Fibroblast of skin of back (primary cell): ENCODE data around the gene TMEM248.
"Not testable (repeated sequence)": the region's sequence is repeated elsewhere in the genome, so short reads cannot be mapped to it uniquely, and the experiment has no call there.

Experiments used
- DNase-seq: peaks from one replicate; pipeline ENCODE4 v3.0.0-alpha.2; 2013

TMEM248 gene

DNA sequence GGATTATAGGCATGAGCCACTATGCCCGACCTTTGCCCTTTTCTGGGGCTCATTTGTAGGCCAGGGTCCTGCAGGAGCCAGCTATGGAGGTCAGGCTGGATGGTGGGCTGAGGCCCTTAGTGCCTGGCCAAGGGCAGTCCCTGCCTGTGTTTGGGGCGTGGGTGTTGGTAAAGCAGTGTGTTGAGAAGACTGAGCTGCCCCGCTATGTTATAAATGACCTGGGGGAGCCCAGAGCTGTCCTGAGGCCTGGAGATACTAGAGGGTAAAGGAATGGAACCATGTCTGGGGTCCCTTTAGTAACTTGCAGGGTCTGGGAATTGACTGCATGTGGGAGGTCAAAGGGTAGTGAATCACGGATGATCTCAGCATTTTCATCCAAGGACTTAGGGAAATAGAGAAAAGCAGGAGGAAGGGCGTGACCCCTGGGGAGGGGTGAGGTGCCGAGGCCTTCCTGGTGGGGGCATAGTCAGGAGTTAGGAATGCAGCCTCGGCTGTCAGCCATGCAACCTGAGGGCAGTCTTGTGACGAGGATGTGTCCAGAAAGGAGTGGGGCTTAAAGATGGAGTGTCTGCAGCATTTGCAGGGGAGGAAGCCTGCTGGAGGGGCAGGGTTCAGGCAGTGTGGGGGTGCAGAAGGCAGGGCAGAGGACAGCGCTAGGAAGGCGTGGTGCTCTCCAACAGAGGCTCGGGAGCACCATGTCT, 31.5 kb downstream of the TMEM248 start:
- peak; percentile 40 for DNase-seq

GRCh38 chr7:66953044-66953427, 32.0 kb downstream of the TMEM248 start:
- DNase-seq, result no peak

GRCh38 chr7:66957595-66958290, 36.7 kb downstream of the TMEM248 start:
- DNase-seq, result peak; percentile 41

- DNase-seq, result no peak
Measured at GRCh38 chr7:66958538-66959350, 37.7 kb downstream of the TMEM248 start.

DNA sequence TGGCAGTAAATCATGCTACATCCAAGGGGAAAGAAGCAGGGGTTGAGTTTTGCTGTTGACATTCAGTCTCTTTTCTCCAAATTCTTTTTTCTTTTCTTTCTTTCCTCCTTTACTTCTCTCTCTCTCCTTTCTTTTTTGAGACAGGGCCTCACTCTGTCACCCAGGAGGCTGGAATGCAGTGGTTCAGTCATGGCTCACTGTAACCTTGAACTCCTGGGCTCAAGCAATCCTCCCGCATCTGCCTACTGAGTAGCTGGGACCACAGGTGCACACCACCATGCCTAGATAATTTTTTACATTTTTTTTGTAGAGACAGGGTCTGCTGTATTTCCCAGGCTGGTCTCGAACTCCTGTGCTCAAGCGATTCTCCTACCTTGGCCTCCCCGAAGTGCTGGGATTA, 39.2 kb downstream of the TMEM248 start:
- no peak for DNase-seq

- DNase-seq, result no peak
Measured at GRCh38 chr7:66961096-66961495, 40.1 kb downstream of the TMEM248 start.

DNA sequence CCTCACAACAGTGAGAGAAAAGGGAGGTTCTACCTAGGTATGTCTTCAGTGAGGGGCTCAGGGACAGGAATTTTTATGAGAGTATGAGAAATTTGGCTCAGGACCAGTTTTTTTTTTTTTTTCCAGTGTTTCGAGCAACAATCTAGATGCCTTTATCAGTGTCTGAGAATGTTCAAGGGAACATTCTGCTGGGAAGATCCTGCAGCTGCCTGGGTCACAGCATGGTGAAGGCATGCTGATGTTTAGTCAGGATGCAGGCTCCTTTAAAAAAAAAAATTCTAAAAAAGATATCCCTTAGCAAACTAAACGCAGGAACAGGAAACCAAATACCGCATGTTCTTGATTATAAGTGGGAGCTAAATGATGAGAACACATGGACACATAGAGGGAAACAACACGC, 43.4 kb downstream of the TMEM248 start:
- peak; percentile 44 for DNase-seq

- no peak for DNase-seq
Measured at GRCh38 chr7:66967029-66967428, 46.0 kb downstream of the TMEM248 start.

GRCh38 chr7:66969001-66969400, 48.0 kb downstream of the TMEM248 start:
- DNase-seq, result not testable (repeated sequence)

GRCh38 chr7:66970310-66970709, 49.3 kb downstream of the TMEM248 start:
- no peak for DNase-seq

DNA sequence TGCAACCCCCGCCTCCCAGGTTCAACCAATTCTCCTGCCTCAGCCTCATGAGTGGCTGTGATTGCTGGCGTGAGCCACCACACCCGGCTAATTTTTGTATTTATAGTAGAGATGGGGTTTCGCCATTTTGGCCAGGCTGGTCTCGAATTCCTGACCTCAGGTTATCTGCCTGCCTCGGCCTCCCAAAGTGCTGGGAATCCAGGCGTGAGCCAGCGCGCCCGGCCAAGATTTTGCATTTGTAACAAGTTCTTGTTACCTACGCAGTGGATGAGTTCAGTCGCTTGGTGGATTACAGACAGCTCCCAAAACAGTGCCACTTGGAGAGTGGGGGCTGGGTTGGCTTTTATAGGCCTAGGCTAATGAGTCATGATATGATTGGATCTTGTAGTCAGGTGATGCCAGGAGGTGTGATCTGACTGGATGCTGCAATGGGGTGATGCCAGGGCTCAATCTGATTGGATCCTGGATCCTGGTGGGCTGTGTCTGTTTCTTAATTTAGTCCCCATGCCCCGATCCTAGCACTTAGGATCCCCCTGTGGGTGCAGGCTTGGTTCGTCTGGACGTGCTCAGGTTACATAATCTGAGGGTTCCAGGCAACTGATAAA, 54.1 kb downstream of the TMEM248 start:
- DNase-seq, result no peak

DNA sequence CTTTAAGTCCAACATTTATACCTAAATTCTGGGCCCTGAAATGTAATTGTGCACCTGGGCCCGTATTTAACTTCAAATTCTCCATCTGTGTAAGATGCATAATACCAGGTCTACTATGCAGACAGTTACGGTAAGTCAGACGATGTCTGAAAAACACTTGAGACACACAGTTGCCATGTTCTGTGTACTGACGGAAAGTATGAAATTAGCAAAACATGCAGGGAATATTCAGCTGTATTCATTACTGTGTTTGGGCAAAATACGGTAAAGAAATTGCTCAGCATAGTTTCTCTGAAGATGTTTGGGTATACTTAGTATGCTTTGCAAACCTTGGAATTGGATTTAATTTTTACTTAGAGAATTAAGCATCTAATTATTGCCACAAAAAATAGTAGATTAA, 57.3 kb downstream of the TMEM248 start:
- DNase-seq, result not testable (repeated sequence)

DNA sequence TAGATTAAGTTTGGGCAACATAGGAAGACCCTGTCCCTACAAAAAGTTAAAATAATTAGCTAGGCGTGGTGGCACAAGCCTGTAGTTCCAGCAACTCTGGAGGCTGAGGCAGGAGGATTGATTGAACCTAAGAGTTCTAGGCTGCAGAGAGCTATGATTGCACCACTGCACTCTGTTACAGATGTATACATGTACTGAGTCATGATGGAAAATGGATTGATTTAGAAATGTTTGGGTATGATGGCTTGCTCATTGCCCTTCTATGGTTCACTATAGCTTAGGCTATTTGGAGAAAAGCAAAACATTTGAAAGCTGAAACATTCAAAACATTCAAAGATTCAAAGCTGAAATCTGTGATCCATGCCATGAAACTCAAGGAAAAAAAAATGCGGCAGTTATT, 58.0 kb downstream of the TMEM248 start:
- DNase-seq, result not testable (repeated sequence)

- not testable (repeated sequence) for DNase-seq
Measured at GRCh38 chr7:66980336-66980735, 59.3 kb downstream of the TMEM248 start.

DNA sequence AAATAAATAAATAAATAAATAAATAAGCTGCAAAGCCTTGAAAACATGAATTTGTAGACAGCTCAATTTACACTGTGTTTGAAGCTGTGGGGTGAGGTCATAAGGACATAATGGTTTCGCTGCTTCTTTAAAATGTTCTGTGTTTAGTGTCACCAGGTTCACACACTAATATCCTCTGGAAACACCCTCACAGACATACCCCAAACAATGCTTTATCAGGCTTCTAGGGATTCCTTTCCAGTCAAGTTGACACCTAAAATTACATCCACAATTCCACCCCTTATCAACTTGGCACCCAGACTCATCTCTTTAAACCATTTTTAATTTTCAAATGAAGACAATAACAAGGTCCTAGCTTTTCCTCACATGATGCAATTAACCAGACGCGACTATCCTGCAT, 68.5 kb downstream of the TMEM248 start:
- DNase-seq, result not testable (repeated sequence)

DNA sequence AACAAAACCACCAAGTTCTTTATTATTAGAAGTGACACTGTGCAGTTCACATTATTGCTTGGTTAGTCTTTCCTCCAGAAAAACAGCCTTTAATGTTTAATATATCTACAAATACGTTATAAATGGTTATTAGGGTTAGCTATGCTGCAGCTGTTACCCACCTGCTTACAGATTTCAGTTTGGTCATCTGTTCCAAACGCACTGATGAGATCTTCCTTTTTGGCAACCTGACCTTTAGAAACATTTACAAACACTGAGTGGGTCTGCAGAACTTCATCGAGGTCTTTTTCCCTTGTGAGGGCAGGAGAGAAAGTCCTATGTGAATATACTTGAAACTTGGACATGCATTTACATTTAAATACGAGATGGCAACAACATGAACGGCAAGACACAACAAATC, 73.0 kb downstream of the TMEM248 start:
- DNase-seq, result not testable (repeated sequence)

DNA sequence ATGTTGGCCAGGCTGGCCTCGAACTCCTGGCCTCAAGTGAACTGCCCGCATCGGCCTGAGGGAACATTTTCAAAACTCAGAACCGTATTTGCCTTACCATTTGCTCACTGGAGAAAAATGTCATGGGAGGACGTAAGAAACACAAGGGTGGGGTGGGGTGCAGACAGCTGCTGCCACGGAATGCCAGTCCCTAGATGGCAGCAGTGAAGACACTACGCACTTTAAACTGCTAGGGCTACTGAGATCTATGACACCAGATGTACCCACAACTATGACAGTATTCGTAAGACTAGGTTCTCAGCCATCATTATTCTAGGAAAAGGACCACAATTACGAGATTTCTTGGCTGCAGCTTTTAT, 73.6 kb downstream of the TMEM248 start:
- DNase-seq, result peak; percentile 93

DNA sequence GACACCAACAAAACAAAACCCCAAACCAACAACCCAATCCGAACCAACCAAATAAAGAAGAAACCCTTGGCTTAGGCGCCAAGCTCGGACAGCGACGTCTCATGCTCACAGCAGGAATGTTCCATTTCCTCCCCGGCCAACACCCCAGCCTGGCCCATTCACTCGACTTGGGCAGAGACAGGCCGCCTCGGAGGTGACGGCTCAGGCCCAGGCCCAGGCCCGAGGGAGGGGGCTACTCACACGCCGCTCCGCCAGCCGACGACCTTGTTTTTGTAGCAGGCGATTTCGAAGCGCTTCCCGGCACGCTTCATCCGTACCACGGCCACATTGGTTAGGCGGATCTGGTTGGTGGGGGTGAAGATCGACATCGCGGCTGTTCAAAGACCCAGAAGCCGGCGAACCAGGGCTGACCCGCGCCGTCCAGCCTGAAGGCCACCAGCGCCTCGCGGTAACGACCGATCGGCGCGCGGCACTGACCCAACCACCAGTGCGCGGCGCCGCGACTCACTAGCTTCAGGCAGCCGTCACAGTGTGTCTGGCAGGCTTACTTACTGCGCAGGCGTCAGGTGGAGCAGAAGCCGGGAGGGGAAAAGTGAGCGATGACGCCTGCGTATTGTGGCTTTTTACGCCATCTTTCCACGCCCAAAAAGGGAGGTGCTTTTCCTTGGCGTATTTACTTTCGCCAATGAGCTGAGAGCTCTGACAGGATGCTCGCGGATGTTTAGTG, 74.2 kb downstream of the TMEM248 start, which contains the start of gene SBDS:
Gene SBDS, minus strand, starts transcription at position 537 of the 727 bp plus-strand sequence. Its CDS starts 169 bp downstream, at position 368.
- DNase-seq, result peak; percentile 99

- peak; percentile 98 for DNase-seq
Measured at GRCh38 chr7:66996444-66997191, 75.6 kb downstream of the TMEM248 start, which contains the start of gene TYW1. Gene TYW1 (plus strand): TSS chr7:66996833. CDS start chr7:66996979, 146 bp downstream.

DNA sequence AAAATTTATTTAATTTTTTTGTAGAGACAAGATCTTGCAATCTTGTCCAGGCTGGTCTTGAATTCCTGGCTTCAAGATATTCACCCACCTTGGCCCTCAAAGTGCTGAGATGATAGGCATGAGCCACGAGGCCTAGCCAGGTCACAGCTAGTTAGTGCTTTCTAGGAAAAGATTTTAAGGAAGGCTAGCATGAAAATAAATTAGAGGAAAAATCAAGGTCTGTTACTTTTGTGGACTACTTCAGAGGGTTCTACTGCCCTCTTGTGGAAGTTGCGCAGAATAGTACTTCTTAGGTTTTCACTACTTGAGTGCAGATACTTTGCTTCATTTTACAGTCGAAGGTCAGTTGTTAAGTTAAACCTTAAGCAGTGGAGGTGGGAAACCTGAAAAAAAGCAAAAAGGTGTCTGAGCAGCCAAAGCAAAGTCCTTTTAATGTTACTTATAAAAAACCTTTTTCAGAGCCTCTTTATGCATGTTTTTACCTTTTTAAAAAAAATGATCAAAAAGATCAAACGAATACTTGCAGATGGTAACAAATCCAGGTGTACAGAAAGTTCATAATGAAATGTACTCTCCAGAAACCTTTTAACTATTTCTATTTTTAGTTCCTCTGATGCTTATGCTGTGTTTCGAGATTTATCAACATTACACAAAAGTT, 79.7 kb downstream of the TMEM248 start:
- peak; percentile 43 for DNase-seq

GRCh38 chr7:67004145-67004544, 83.1 kb downstream of the TMEM248 start:
- DNase-seq, result not testable (repeated sequence)
